Panc1 (cell line): ENCODE measurements around the gene CNTLN. TPM values are rescaled to one million over a fixed set of nuclear protein-coding genes. Genes with fewer than 3 reads are reported as not detected.
A peak's percentile ranks its signal among the peaks of the same experiment; 100 is the strongest.

Experiments
- ATAC-seq: fragments of 200-7000 bp; cut with Tn5 transposase; 2 replicates; pipeline ENCODE4 v1.9.1; 2020; ENCODE audit warnings: mild to moderate bottlenecking, moderate library complexity
- BruUV-seq: library from RNA; stranded (reverse); fragments of 400-500 nt; replicated peaks from 2 replicates; lab custom pipeline; 2021; lab: Mats Ljungman, UMichigan
- CTCF ChIA-PET: fragments of 300-600 bp; sonication (Branson Sonifier 250); formaldehyde crosslinking; loops from one replicate; lab custom pipeline; 2022; ENCODE audit warnings: antibody characterized with exemption; lab: Charles Lee
- POLR2A ChIA-PET: fragments of 300-600 bp; sonication (Branson Sonifier 250); formaldehyde crosslinking; loops from one replicate; lab custom pipeline; 2022; ENCODE audit warnings: antibody characterized with exemption; lab: Charles Lee
- DNase-seq: peaks from one replicate; pipeline ENCODE4 v3.0.0-alpha.2; 2010; ENCODE audit warnings: low read depth, low spot score
- H3K27ac ChIP-seq: 2 replicates; pipeline ENCODE4 v1.5.1; 2011; ENCODE audit warnings: mild to moderate bottlenecking, low read length, inconsistent platforms
- H3K27me3 ChIP-seq: fragments of 200-500 bp; sonication (Bioruptor generic); 2 replicates; pipeline ENCODE4 v1.6.0; 2014; ENCODE audit warnings: low read length, inconsistent platforms; ENCODE audit not compliant: control insufficient read depth, insufficient read depth
- H3K36me3 ChIP-seq: fragments of 200-500 bp; sonication (Bioruptor generic); 2 replicates; pipeline ENCODE4 v1.5.1; 2014; ENCODE audit warnings: inconsistent platforms, mild to moderate bottlenecking, low read length, moderate library complexity; ENCODE audit not compliant: control insufficient read depth, insufficient read depth
- H3K4me1 ChIP-seq: 2 replicates; pipeline ENCODE4 v1.5.1; 2011; ENCODE audit warnings: inconsistent platforms, mild to moderate bottlenecking, low read length, moderate library complexity; ENCODE audit not compliant: control insufficient read depth, insufficient read depth
- H3K4me3 ChIP-seq, 2 experiments: 2 replicates each; pipeline ENCODE4 v1.5.1; 2011 to 2012; ENCODE audit warnings: low read depth in 2 of 2, low read length in 2 of 2, mild to moderate bottlenecking in 2 of 2, inconsistent platforms in 1 of 2, moderate library complexity in 1 of 2
- H3K9me3 ChIP-seq: fragments of 200-500 bp; sonication (Bioruptor generic); 2 replicates; pipeline ENCODE4 v1.5.1; 2014; ENCODE audit warnings: low read depth, mild to moderate bottlenecking, inconsistent platforms, low read length, moderate library complexity; ENCODE audit not compliant: control insufficient read depth, insufficient read depth
- CTCF ChIP-seq: fragments of 450-650 bp; IDR thresholded peaks from 2 replicates; pipeline ENCODE4 v1.5.1; 2017; ENCODE audit warnings: mild to moderate bottlenecking
- POLR2AphosphoS5 ChIP-seq: IDR thresholded peaks from 2 replicates; pipeline ENCODE4 v1.6.1; 2012; ENCODE audit warnings: mild to moderate bottlenecking, low read depth, low read length, moderate library complexity
- SIN3A ChIP-seq: IDR thresholded peaks from 2 replicates; pipeline ENCODE4 v1.6.1; 2012; ENCODE audit warnings: low read depth, mild to moderate bottlenecking, low read length, moderate library complexity, borderline replicate concordance; ENCODE audit not compliant: insufficient read depth
- TCF7L2 ChIP-seq: IDR thresholded peaks from 2 replicates; pipeline ENCODE4 v1.6.1; 2011; ENCODE audit warnings: mild to moderate bottlenecking, low read depth, low read length, inconsistent platforms
- in situ Hi-C: cut with HindIII; loops from 2 replicates; pipeline ENCODE4 v1.10.0; 2016; ENCODE audit warnings: low sequenced_read_pairs, low pct_unique_long_range_greater_than_20kb
- intact Hi-C: fragments of 100-400 bp; cut with micrococcal nuclease; formaldehyde crosslinking; loops from one replicate; pipeline ENCODE4 v1.10.0; 2022; ENCODE audit not compliant: unreplicated experiment
- total RNA-seq: library from RNA; stranded (reverse); gene quantifications from one replicate; pipeline ENCODE4 v1.2.1, GENCODE V29; 2021; ENCODE audit not compliant: unreplicated experiment
- TF ChIP-seq, protein P1 (sequence below), 2 experiments: IDR thresholded peaks; 2 replicates each; pipeline ENCODE4 v1.6.1; 2011 to 2012; ENCODE audit warnings: low read depth in 2 of 2, control low read depth in 1 of 2, low read length in 1 of 2, mild to moderate bottlenecking in 1 of 2, moderate library complexity in 1 of 2; ENCODE audit not compliant: insufficient read depth in 1 of 2

Gene CNTLN
- total RNA-seq, 1 experiment from 2014 or later = not detected

GRCh38 chr9:17453751-17454150 lies 318.9 kb downstream of the CNTLN start:
- intact Hi-C loops = no loop called here
- ChIA-PET CTCF (no interaction called here), POLR2A (no interaction called here)
- H3K36me3 ChIP-seq = no peaks in the 10 kb centered on the region
- TF ChIP-seq SIN3A (no peak), POLR2AphosphoS5 (no peak), TCF7L2 (no peak), CTCF (no peak)
- TF ChIP-seq, protein P1, sequence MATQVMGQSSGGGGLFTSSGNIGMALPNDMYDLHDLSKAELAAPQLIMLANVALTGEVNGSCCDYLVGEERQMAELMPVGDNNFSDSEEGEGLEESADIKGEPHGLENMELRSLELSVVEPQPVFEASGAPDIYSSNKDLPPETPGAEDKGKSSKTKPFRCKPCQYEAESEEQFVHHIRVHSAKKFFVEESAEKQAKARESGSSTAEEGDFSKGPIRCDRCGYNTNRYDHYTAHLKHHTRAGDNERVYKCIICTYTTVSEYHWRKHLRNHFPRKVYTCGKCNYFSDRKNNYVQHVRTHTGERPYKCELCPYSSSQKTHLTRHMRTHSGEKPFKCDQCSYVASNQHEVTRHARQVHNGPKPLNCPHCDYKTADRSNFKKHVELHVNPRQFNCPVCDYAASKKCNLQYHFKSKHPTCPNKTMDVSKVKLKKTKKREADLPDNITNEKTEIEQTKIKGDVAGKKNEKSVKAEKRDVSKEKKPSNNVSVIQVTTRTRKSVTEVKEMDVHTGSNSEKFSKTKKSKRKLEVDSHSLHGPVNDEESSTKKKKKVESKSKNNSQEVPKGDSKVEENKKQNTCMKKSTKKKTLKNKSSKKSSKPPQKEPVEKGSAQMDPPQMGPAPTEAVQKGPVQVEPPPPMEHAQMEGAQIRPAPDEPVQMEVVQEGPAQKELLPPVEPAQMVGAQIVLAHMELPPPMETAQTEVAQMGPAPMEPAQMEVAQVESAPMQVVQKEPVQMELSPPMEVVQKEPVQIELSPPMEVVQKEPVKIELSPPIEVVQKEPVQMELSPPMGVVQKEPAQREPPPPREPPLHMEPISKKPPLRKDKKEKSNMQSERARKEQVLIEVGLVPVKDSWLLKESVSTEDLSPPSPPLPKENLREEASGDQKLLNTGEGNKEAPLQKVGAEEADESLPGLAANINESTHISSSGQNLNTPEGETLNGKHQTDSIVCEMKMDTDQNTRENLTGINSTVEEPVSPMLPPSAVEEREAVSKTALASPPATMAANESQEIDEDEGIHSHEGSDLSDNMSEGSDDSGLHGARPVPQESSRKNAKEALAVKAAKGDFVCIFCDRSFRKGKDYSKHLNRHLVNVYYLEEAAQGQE (IDR thresholded peaks at IDR 0.05; ENCODE audit: insufficient read depth in 1 of 2, low read depth in 2 of 2, low read length in 1 of 2) = no peak
- no TSS peak for BruUV-seq
- in situ Hi-C loops = no loop called here
- no peak for DNase-seq
- no peaks in the 10 kb centered on the region for H3K27me3 ChIP-seq
- no peak for ATAC-seq
- no peak overlapping the region for H3K4me3 ChIP-seq
- H3K27ac ChIP-seq = no peak overlapping the region
- H3K9me3 ChIP-seq = no peaks in the 10 kb centered on the region
- H3K4me1 ChIP-seq = no peaks in the 10 kb centered on the region

- Histone ChIP-seq H3K4me3 (no peak overlapping the region), H3K4me1 (no peaks in the 10 kb centered on the region), H3K36me3 (no peaks in the 10 kb centered on the region), H3K27me3 (no peaks in the 10 kb centered on the region), H3K27ac (no peak overlapping the region), H3K9me3 (no peaks in the 10 kb centered on the region)
- in situ Hi-C loops = no loop called here
- peak; percentile 12 for DNase-seq
- no peak; the same call in 1 of the 2 replicates for TF ChIP-seq CTCF
- TF ChIP-seq POLR2AphosphoS5 = no peak
- no peak for TF ChIP-seq TCF7L2
- TF ChIP-seq, protein P1 (IDR thresholded peaks at IDR 0.05; ENCODE audit: insufficient read depth in 1 of 2, low read depth in 2 of 2, low read length in 1 of 2) = no peak
- TF ChIP-seq SIN3A = no peak
- ATAC-seq = no peak
- BruUV-seq = no TSS peak
- intact Hi-C loops = loop anchor here (5.0 kb wide), 3 partner anchors 241 to 401 kb away; no protein-coding TSS in a partner anchor
- POLR2A ChIA-PET = no interaction called here
- CTCF ChIA-PET = no interaction called here
Observed at GRCh38 chr9:17462869-17463464, 328.1 kb downstream of the CNTLN start.
